B cell (primary cell): Measurements from ENCODE around the gene PARD3. TPM values are rescaled to one million over a fixed set of nuclear protein-coding genes. Genes with fewer than 3 reads are reported as not detected.

Experiments used
- ATAC-seq: fragments of 200-7000 bp; cut with Tn5 transposase; one replicate; pipeline ENCODE4 v1.10.0; 2021; ENCODE audit warnings: low read depth, mild to moderate bottlenecking, moderate number of reproducible peaks, moderate library complexity
- CTCF ChIA-PET: fragments of 350-600 bp; sonication (Branson Sonifier 250); formaldehyde crosslinking; loops from one replicate; lab custom pipeline; 2021; ENCODE audit warnings: antibody characterized with exemption, inconsistent platforms; lab: Charles Lee
- POLR2A ChIA-PET: fragments of 350-600 bp; sonication (Branson Sonifier 250); formaldehyde crosslinking; loops from one replicate; lab custom pipeline; 2021; ENCODE audit warnings: antibody characterized with exemption; lab: Charles Lee
- DNase-seq: peaks from one replicate; pipeline ENCODE4 v3.0.0; 2013
- H2AFZ ChIP-seq: 2 replicates; pipeline ENCODE4 v1.6.1; 2012; ENCODE audit warnings: mild to moderate bottlenecking, low read depth, low read length; ENCODE audit not compliant: insufficient read depth, poor library complexity, severe bottlenecking
- H3K27ac ChIP-seq, 2 donors: 1 replicate in 1 of 2; 2 replicates in 1 of 2; pipeline ENCODE4 v1.5.1; 2012 to 2013; ENCODE audit warnings: low read length in 2 of 2, mild to moderate bottlenecking in 2 of 2, moderate library complexity in 1 of 2
- H3K27me3 ChIP-seq, 4 experiments: fragments of 200-600 bp in 1 of 4; sonication (generic) in 1 of 4; replicated peaks in 1 of 4; 1 replicate in 2 of 4; 2 replicates in 2 of 4; pipeline versions ENCODE4 v1.6.1 to v1.7.0; 2013 to 2016; ENCODE audit warnings: low read length in 3 of 4, mild to moderate bottlenecking in 2 of 4, mixed read lengths in 1 of 4, moderate library complexity in 1 of 4; ENCODE audit not compliant: insufficient read depth in 4 of 4, control insufficient read depth in 3 of 4; ENCODE audit errors: control extremely low read depth in 1 of 4
- H3K36me3 ChIP-seq, 2 experiments: replicated peaks in 1 of 2; 1 replicate in 1 of 2; 2 replicates in 1 of 2; pipeline versions ENCODE4 v1.6.1 to v1.7.1; 2013; ENCODE audit warnings: low read length in 1 of 2; ENCODE audit not compliant: insufficient read depth in 2 of 2, control insufficient read depth in 1 of 2; ENCODE audit errors: control extremely low read depth in 1 of 2, extremely low read depth in 1 of 2
- H3K4me1 ChIP-seq, 2 donors: fragments of 200-600 bp in 1 of 2; sonication (generic) in 1 of 2; 1 replicate in 1 of 2; 2 replicates in 1 of 2; pipeline versions ENCODE4 v1.5.1 to v1.6.1; 2013 to 2017; ENCODE audit warnings: low read length in 2 of 2; ENCODE audit not compliant: control insufficient read depth in 2 of 2, insufficient read depth in 2 of 2
- H3K4me2 ChIP-seq: replicated peaks from 2 replicates; pipeline ENCODE3; 2012; ENCODE audit warnings: mild to moderate bottlenecking, low read depth, low read length; ENCODE audit not compliant: poor library complexity, severe bottlenecking
- H3K4me3 ChIP-seq, 5 experiments: fragments of 200-600 bp in 1 of 5; sonication (generic) in 1 of 5; 1 replicate in 3 of 5; 2 replicates in 2 of 5; pipeline versions ENCODE4 v1.5.1 to v1.7.0; 2011 to 2016; ENCODE audit warnings: low read length in 4 of 5, mild to moderate bottlenecking in 4 of 5, low read depth in 2 of 5, control low read depth in 1 of 5, moderate library complexity in 1 of 5; ENCODE audit not compliant: insufficient read depth in 1 of 5; ENCODE audit errors: control extremely low read depth in 1 of 5, extremely low read depth in 1 of 5
- H3K79me2 ChIP-seq: fragments of 200-600 bp; sonication (generic); one replicate; pipeline ENCODE4 v1.6.0; 2016; ENCODE audit warnings: low read length; ENCODE audit not compliant: control insufficient read depth, insufficient read depth
- H3K9ac ChIP-seq: fragments of 200-600 bp; sonication (generic); 2 replicates; pipeline ENCODE4 v1.6.1; 2017; ENCODE audit warnings: mild to moderate bottlenecking, low read length, moderate library complexity
- H3K9me3 ChIP-seq, 3 donors: one replicate each; pipeline versions ENCODE4 v1.6.1 to v1.7.1; 2013; ENCODE audit warnings: low read length in 2 of 3; ENCODE audit not compliant: control insufficient read depth in 2 of 3, insufficient read depth in 1 of 3; ENCODE audit errors: control extremely low read depth in 1 of 3
- H4K20me1 ChIP-seq: 2 replicates; pipeline ENCODE4 v1.6.0; 2012; ENCODE audit warnings: mild to moderate bottlenecking, low read length; ENCODE audit not compliant: insufficient read depth, control insufficient read depth, poor library complexity, severe bottlenecking
- H3K27ac Mint-ChIP-seq: one replicate; pipeline ENCODE4 v1.8.0; 2021; ENCODE audit warnings: mixed read lengths
- H3K27me3 Mint-ChIP-seq: one replicate; pipeline ENCODE4 v1.8.0; 2021; ENCODE audit warnings: mixed read lengths
- H3K4me1 Mint-ChIP-seq: one replicate; pipeline ENCODE4 v1.8.0; 2021; ENCODE audit warnings: mixed read lengths
- H3K4me3 Mint-ChIP-seq: one replicate; pipeline ENCODE4 v1.8.0; 2021; ENCODE audit warnings: mixed read lengths
- H3K9me3 Mint-ChIP-seq: one replicate; pipeline ENCODE4 v1.8.0; 2022; ENCODE audit warnings: mixed read lengths; ENCODE audit not compliant: insufficient read depth
- EZH2 ChIP-seq: IDR thresholded peaks from 2 replicates; pipeline ENCODE4 v1.6.1; 2012; ENCODE audit warnings: borderline replicate concordance, low read depth, mild to moderate bottlenecking, moderate library complexity, low read length; ENCODE audit not compliant: insufficient read depth, poor library complexity, severe bottlenecking
- WGBS: methylation state at CpG from one replicate; pipeline ENCODE4 v1.1.5; 2013; ENCODE audit warnings: missing lambda C conversion rate; ENCODE audit not compliant: insufficient coverage; 5-methylcytosine and 5-hydroxymethylcytosine counted together
- intact Hi-C: fragments of 100-400 bp; cut with micrococcal nuclease; formaldehyde crosslinking; loops from one replicate; pipeline ENCODE4 v1.10.0; 2022
- polyA plus RNA-seq: library from polyadenylated mRNA; depleted of rRNA; stranded (reverse); fragments of >200 nt; gene quantifications from 2 replicates; pipeline ENCODE4 v1.2.3, GENCODE V29; 2012
- total RNA-seq, 2 donors: library from RNA; stranded (reverse); fragments of 120-200 nt in 1 of 2; gene quantifications; 1 replicate in 1 of 2; 2 replicates in 1 of 2; pipeline versions ENCODE4 v1.2.3 to v1.2.4, GENCODE V29; 2013 to 2022
- TF ChIP-seq, protein P1 (sequence below): fragments of 200-600 bp; IDR thresholded peaks from one replicate; pipeline ENCODE4 v1.8.0; 2022; ENCODE audit warnings: antibody characterized with exemption, mild to moderate bottlenecking

The PARD3 gene
- total and polyA plus RNA-seq, 2 donors (not counting 1 experiment from before 2014, with no cell fraction given): not detected

DNA sequence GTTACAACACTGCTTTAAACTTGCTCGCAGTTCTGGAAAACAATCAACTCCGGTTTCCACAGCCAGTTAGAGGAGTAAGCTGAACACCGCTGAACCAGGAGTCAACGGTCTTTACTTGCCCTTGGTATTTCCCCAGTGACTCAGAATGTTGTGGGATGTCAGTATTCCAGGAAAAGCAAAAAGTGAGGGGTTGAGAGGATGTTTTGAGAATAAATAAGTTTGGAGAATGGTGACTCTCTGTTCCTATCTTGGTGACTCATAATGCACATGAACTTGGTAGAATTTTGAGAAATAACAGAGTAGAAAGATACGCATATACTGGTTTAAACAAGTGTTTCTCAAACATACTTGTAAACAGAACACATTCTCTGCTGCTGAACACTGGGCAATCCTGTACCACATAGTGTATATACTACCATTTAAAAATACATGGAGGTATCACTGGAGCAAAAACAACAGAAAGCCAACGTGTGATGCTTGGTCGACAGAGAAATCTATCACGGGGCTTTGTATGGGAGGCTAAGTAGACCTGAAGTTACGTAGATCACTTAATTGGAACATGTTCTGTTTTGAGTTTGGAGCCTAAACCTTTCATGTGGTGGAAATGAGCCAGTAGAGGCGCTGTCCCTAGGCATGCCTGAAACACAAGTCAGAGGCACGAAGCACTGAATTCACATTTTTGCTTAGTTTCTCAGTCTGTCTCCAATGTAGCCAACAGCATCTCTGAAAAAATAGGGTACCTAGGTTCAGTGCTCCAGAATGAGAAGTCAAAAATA, 534.3 kb downstream of the PARD3 start:
- intact Hi-C loops: no loop called here
- no peak for DNase-seq
- Mint-ChIP-seq H3K4me1 (no peaks in the 10 kb centered on the region), H3K9me3 (no peaks in the 10 kb centered on the region), H3K27me3 (no peaks in the 10 kb centered on the region), H3K4me3 (no peak overlapping the region), H3K27ac (no peak overlapping the region)
- no peaks in the 10 kb centered on the region for H3K27me3 ChIP-seq
- no peak overlapping the region for H3K9ac ChIP-seq
- ChIA-PET CTCF (no interaction called here), POLR2A (no interaction called here)
- no peak overlapping the region for H3K4me2 ChIP-seq
- H2AFZ ChIP-seq: no peak overlapping the region
- no peaks in the 10 kb centered on the region for H4K20me1 ChIP-seq
- no peak for ATAC-seq
- 94% methylated on average over 9 of the region's 11 CpGs for WGBS
- H3K79me2 ChIP-seq: no peaks in the 10 kb centered on the region
- no peaks in the 10 kb centered on the region for H3K36me3 ChIP-seq
- H3K9me3 ChIP-seq: no peaks in the 10 kb centered on the region
- H3K4me1 ChIP-seq: no peaks in the 10 kb centered on the region
- no peak overlapping the region for H3K27ac ChIP-seq
- no peak overlapping the region for H3K4me3 ChIP-seq
- TF ChIP-seq, protein P1, sequence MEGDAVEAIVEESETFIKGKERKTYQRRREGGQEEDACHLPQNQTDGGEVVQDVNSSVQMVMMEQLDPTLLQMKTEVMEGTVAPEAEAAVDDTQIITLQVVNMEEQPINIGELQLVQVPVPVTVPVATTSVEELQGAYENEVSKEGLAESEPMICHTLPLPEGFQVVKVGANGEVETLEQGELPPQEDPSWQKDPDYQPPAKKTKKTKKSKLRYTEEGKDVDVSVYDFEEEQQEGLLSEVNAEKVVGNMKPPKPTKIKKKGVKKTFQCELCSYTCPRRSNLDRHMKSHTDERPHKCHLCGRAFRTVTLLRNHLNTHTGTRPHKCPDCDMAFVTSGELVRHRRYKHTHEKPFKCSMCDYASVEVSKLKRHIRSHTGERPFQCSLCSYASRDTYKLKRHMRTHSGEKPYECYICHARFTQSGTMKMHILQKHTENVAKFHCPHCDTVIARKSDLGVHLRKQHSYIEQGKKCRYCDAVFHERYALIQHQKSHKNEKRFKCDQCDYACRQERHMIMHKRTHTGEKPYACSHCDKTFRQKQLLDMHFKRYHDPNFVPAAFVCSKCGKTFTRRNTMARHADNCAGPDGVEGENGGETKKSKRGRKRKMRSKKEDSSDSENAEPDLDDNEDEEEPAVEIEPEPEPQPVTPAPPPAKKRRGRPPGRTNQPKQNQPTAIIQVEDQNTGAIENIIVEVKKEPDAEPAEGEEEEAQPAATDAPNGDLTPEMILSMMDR: no peak
- TF ChIP-seq EZH2: no peak

GRCh38 chr10:34275626-34276130, 539.4 kb downstream of the PARD3 start:
- Histone ChIP-seq H3K4me3 (no peak overlapping the region), H3K79me2 (no peaks in the 10 kb centered on the region), H4K20me1 (no peaks in the 10 kb centered on the region), H3K27me3 (no peaks in the 10 kb centered on the region), H3K4me1 (no peaks in the 10 kb centered on the region), H3K4me2 (no peak overlapping the region), H3K9me3 (no peaks in the 10 kb centered on the region), H2AFZ (no peak overlapping the region), H3K9ac (no peak overlapping the region), H3K36me3 (no peaks in the 10 kb centered on the region), H3K27ac (no peak overlapping the region)
- WGBS: 100% methylated on average over 2 of the region's 2 CpGs
- intact Hi-C loops: no loop called here
- no peak for DNase-seq
- Mint-ChIP-seq H3K9me3 (no peaks in the 10 kb centered on the region), H3K4me1 (no peaks in the 10 kb centered on the region), H3K4me3 (no peak overlapping the region), H3K27ac (no peak overlapping the region), H3K27me3 (no peaks in the 10 kb centered on the region)
- ChIA-PET CTCF (no interaction called here), POLR2A (no interaction called here)
- no peak for TF ChIP-seq EZH2
- TF ChIP-seq, protein P1: no peak
- ATAC-seq: no peak
